GM23248 (cell line): ENCODE measurements around the gene PELI2. TPM values are rescaled to one million over a fixed set of nuclear protein-coding genes. Genes with fewer than 3 reads are reported as not detected.

Experiments used
- DNase-seq: peaks from one replicate; pipeline ENCODE4 v3.0.0-alpha.2; 2015
- H2AFZ ChIP-seq: fragments of 200-600 bp; sonication (generic); 2 replicates; pipeline ENCODE4 v1.6.1; 2016; ENCODE audit warnings: antibody characterized with exemption
- H3F3A ChIP-seq: fragments of 200-600 bp; sonication (generic); 2 replicates; pipeline ENCODE4 v1.6.1; 2016; ENCODE audit warnings: mild to moderate bottlenecking, antibody characterized with exemption, mixed run types; ENCODE audit not compliant: insufficient read depth
- H3K27ac ChIP-seq: fragments of 200-600 bp; sonication (generic); 2 replicates; pipeline ENCODE4 v1.5.1; 2016; ENCODE audit warnings: mild to moderate bottlenecking
- H3K27me3 ChIP-seq: fragments of 200-600 bp; sonication (generic); replicated peaks from 2 replicates; pipeline ENCODE4 v1.6.1; 2016; ENCODE audit warnings: mild to moderate bottlenecking; ENCODE audit not compliant: insufficient read depth
- H3K36me3 ChIP-seq: fragments of 200-600 bp; sonication (generic); 2 replicates; pipeline ENCODE4 v1.6.1; 2016; ENCODE audit warnings: low read depth, mild to moderate bottlenecking
- H3K4me1 ChIP-seq: fragments of 200-600 bp; sonication (generic); 2 replicates; pipeline ENCODE4 v1.6.1; 2016; ENCODE audit warnings: mild to moderate bottlenecking; ENCODE audit not compliant: insufficient read depth
- H3K4me2 ChIP-seq: fragments of 200-600 bp; sonication (generic); one replicate; pipeline ENCODE4 v1.6.1; 2016; ENCODE audit warnings: mild to moderate bottlenecking; ENCODE audit not compliant: unreplicated experiment
- H3K4me3 ChIP-seq: fragments of 200-600 bp; sonication (generic); 2 replicates; pipeline ENCODE4 v1.5.1; 2016; ENCODE audit warnings: mild to moderate bottlenecking
- H3K79me2 ChIP-seq: fragments of 200-600 bp; sonication (generic); 2 replicates; pipeline ENCODE4 v1.6.1; 2016; ENCODE audit warnings: mild to moderate bottlenecking; ENCODE audit not compliant: insufficient read depth
- H3K9ac ChIP-seq: fragments of 200-600 bp; sonication (generic); 2 replicates; pipeline ENCODE4 v1.6.1; 2016; ENCODE audit warnings: mild to moderate bottlenecking
- H3K9me2 ChIP-seq: fragments of 200-600 bp; sonication (generic); 2 replicates; pipeline ENCODE4 v1.6.1; 2016; ENCODE audit warnings: mixed run types, mild to moderate bottlenecking, moderate library complexity; ENCODE audit not compliant: insufficient read depth
- H3K9me3 ChIP-seq: fragments of 200-600 bp; sonication (generic); one replicate; pipeline ENCODE4 v1.6.1; 2017; ENCODE audit warnings: low read depth
- H4K20me1 ChIP-seq: fragments of 200-600 bp; sonication (generic); 2 replicates; pipeline ENCODE4 v1.6.0; 2016; ENCODE audit not compliant: insufficient read depth
- EZH2 ChIP-seq: fragments of 200-600 bp; sonication (generic); IDR thresholded peaks from 2 replicates; pipeline ENCODE4 v1.6.1; 2018; ENCODE audit warnings: antibody characterized with exemption, mild to moderate bottlenecking; ENCODE audit not compliant: insufficient read depth, poor library complexity, severe bottlenecking
- EZH2phosphoT487 ChIP-seq: fragments of 200-600 bp; sonication (generic); IDR thresholded peaks from 2 replicates; pipeline ENCODE4 v1.6.1; 2018; ENCODE audit warnings: antibody characterized with exemption, moderate library complexity, mild to moderate bottlenecking, low read depth; ENCODE audit not compliant: insufficient read depth
- WGBS, 2 experiments: methylation state at CpG; one replicate each; pipeline ENCODE4 v1.1.6; 2015 to 2017; ENCODE audit warnings: low lambda C conversion rate in 2 of 2, low coverage in 1 of 2; ENCODE audit errors: missing lambda C conversion rate in 2 of 2; 5-methylcytosine and 5-hydroxymethylcytosine counted together
- in situ Hi-C: fragments of 300-500 bp; cut with MboI; formaldehyde crosslinking; loops from 2 replicates; pipeline ENCODE4 v1.15.0; 2020
- polyA plus RNA-seq: library from polyadenylated mRNA; unstranded; fragments of >200 nt; fragmentation: Nextera tagmentation; extraction: Ambion mirVana; gene quantifications from 2 replicates; pipeline ENCODE4 v1.2.1, GENCODE V29; 2016
- total RNA-seq: library from RNA; depleted of rRNA; stranded (reverse); fragments of >200 nt; shearing (Covaris generic); gene quantifications from 2 replicates; pipeline ENCODE4 v1.2.3, GENCODE V29; 2014; rRNA removed

Gene PELI2
- total RNA-seq (1.2 and 12.3 TPM in 2 replicates), polyA plus RNA-seq (1.3 TPM in 2 replicates)

GRCh38 chr14:56117765-56118610 lies at the start of gene PELI2:
Gene PELI2, plus strand, starts transcription at chr14:56118411. Its CDS starts 250 bp downstream, at chr14:56118661.
- TF ChIP-seq EZH2: no peak
- TF ChIP-seq EZH2phosphoT487: no peak
- H3K9ac ChIP-seq: peak within 1 kb of the TSS; percentile 82
- H3K4me3 ChIP-seq: peak within 1 kb of the TSS; percentile 98
- peak within 1 kb of the TSS; percentile 26 for H3K27ac ChIP-seq
- H3F3A ChIP-seq: peaks cover 20% of the 10 kb centered on the region; the same call in 1 of the 2 replicates
- in situ Hi-C loops: no loop called here
- no peaks in the 10 kb centered on the region for H3K9me2 ChIP-seq
- H3K79me2 ChIP-seq: 0 out of 2 replicates have a peak, but pooled peaks cover 6% of the 10 kb centered on the region
- peak within 1 kb of the TSS; percentile 96 for H2AFZ ChIP-seq
- peaks cover 13% of the 10 kb centered on the region; the same call in 1 of the 2 replicates for H3K4me1 ChIP-seq
- no peaks in the 10 kb centered on the region for H4K20me1 ChIP-seq
- WGBS, 2 experiments: 1 to 4% methylated on average over 48 to 57 of the region's 96 CpGs
- H3K36me3 ChIP-seq: no peaks in the 10 kb centered on the region
- DNase-seq: peak; percentile 86
- H3K4me2 ChIP-seq: peak within 1 kb of the TSS; percentile 96
- H3K9me3 ChIP-seq: no peaks in the 10 kb centered on the region
- H3K27me3 ChIP-seq: no peaks in the 10 kb centered on the region

GRCh38 chr14:56073799-56074198 lies 44.4 kb upstream of the PELI2 start:
- Histone ChIP-seq H3K9me2 (no peaks in the 10 kb centered on the region), H3K27ac (no peak overlapping the region), H3K4me3 (no peak overlapping the region), H3K4me2 (no peak overlapping the region), H3K9me3 (no peaks in the 10 kb centered on the region), H3K4me1 (no peaks in the 10 kb centered on the region), H3K9ac (no peak overlapping the region), H3K36me3 (no peaks in the 10 kb centered on the region), H3K27me3 (peaks cover 16% of the 10 kb centered on the region; the same call in 1 of the 2 replicates), H3F3A (no peaks in the 10 kb centered on the region), H3K79me2 (no peaks in the 10 kb centered on the region), H4K20me1 (no peaks in the 10 kb centered on the region), H2AFZ (no peak overlapping the region)
- no peak for TF ChIP-seq EZH2phosphoT487
- TF ChIP-seq EZH2: no peak
- DNase-seq: no peak
- in situ Hi-C loops: no loop called here
- 1 to 12% methylated on average over 3 of the region's 4 CpGs for WGBS, 2 experiments

- Histone ChIP-seq H2AFZ (no peak overlapping the region), H3K4me2 (no peak overlapping the region), H4K20me1 (no peaks in the 10 kb centered on the region), H3K4me1 (no peaks in the 10 kb centered on the region), H3K27ac (no peak overlapping the region), H3K9me2 (no peaks in the 10 kb centered on the region), H3K36me3 (no peaks in the 10 kb centered on the region), H3K27me3 (peaks cover 16% of the 10 kb centered on the region; the same call in 1 of the 2 replicates), H3K79me2 (no peaks in the 10 kb centered on the region), H3K9ac (no peak overlapping the region), H3F3A (no peaks in the 10 kb centered on the region), H3K4me3 (no peak overlapping the region), H3K9me3 (no peaks in the 10 kb centered on the region)
- TF ChIP-seq EZH2 (no peak), EZH2phosphoT487 (no peak)
- WGBS, 2 experiments: 35 to 50% methylated on average over 2 of the region's 2 CpGs
- DNase-seq: no peak
- in situ Hi-C loops: no loop called here
Observed at GRCh38 chr14:56075301-56075700, 42.9 kb upstream of the PELI2 start.

GRCh38 chr14:56081139-56081538 lies 37.1 kb upstream of the PELI2 start:
- WGBS, 2 experiments: 3% methylated on average over 2 of the region's 2 CpGs
- Histone ChIP-seq H3K4me3 (no peak overlapping the region), H3K27me3 (peaks cover 13% of the 10 kb centered on the region), H3K36me3 (no peaks in the 10 kb centered on the region), H3K79me2 (no peaks in the 10 kb centered on the region), H3K27ac (no peak overlapping the region), H3K4me1 (no peaks in the 10 kb centered on the region), H3K9me3 (no peaks in the 10 kb centered on the region), H3K9ac (no peak overlapping the region), H4K20me1 (no peaks in the 10 kb centered on the region), H3F3A (no peaks in the 10 kb centered on the region), H3K9me2 (no peaks in the 10 kb centered on the region), H3K4me2 (no peak overlapping the region), H2AFZ (no peak overlapping the region)
- DNase-seq: peak; percentile 60
- in situ Hi-C loops: no loop called here
- TF ChIP-seq EZH2phosphoT487: no peak
- no peak for TF ChIP-seq EZH2
